HepG2 (cell line): ENCODE results near the gene ACAN. TPM values are rescaled to one million over a fixed set of nuclear protein-coding genes. Genes with fewer than 3 reads are reported as not detected.

Experiments used
- ATAC-seq: fragments of 200-7000 bp; cut with Tn5 transposase; 3 replicates; pipeline ENCODE4 v1.9.1; 2020; ENCODE audit warnings: mild to moderate bottlenecking, moderate library complexity
- BruUV-seq: library from RNA; stranded (reverse); fragments of 400-500 nt; replicated peaks from 2 replicates; lab custom pipeline; 2021; lab: Mats Ljungman, UMichigan
- CTCF ChIA-PET: fragments of 300-600 bp; formaldehyde crosslinking; extraction: SDS; loops from one replicate; lab custom pipeline; 2021; ENCODE audit warnings: low total read pairs, inconsistent platforms, low intra/inter-chr PET ratio; lab: Yijun Ruan, JAX
- POLR2A ChIA-PET: fragments of 350-600 bp; sonication (Branson Sonifier 250); formaldehyde crosslinking; loops from one replicate; lab custom pipeline; 2020; ENCODE audit warnings: antibody characterized with exemption, inconsistent platforms; lab: Yijun Ruan, JAX
- DNase-seq: peaks from one replicate; pipeline ENCODE4 v3.0.0-alpha.2; 2015; ENCODE audit warnings: low spot score
- FAIRE-seq: peaks from 3 replicates; lab custom pipeline; 2011; peaks lifted over from hg19 to GRCh38; lab: Jason Lieb, UNC
- H2AFZ ChIP-seq: one replicate; pipeline ENCODE4 v1.6.1; 2011; ENCODE audit warnings: low read length, inconsistent platforms
- H3K27ac ChIP-seq: fragments of 300-600 bp; 3 replicates; pipeline ENCODE4 v1.8.0; 2011; ENCODE audit warnings: mixed run types, mild to moderate bottlenecking, mixed read lengths, low read length, inconsistent platforms; ENCODE audit not compliant: insufficient read depth; ENCODE audit errors: extremely low read length
- H3K27me3 ChIP-seq, 2 experiments: fragments of 200-600 bp in 1 of 2; 2 replicates in 1 of 2; 3 replicates in 1 of 2; pipeline versions ENCODE4 v1.6.0 to v1.8.0; 2011; ENCODE audit warnings: low read length in 2 of 2, mild to moderate bottlenecking in 2 of 2, moderate library complexity in 2 of 2, inconsistent platforms in 1 of 2; ENCODE audit not compliant: insufficient read depth in 2 of 2, control insufficient read depth in 1 of 2
- H3K36me3 ChIP-seq, 2 experiments: fragments of 200-600 bp in 1 of 2; replicated peaks in 1 of 2; 2 replicates in 1 of 2; 3 replicates in 1 of 2; pipeline versions ENCODE4 v1.5.1 to v1.8.0; 2011; ENCODE audit warnings: low read length in 2 of 2, inconsistent platforms in 1 of 2; ENCODE audit not compliant: insufficient read depth in 2 of 2, control insufficient read depth in 1 of 2
- H3K4me1 ChIP-seq: 2 replicates; pipeline ENCODE4 v1.5.1; 2012; ENCODE audit warnings: low read length, inconsistent platforms; ENCODE audit not compliant: insufficient read depth
- H3K4me2 ChIP-seq: 2 replicates; pipeline ENCODE4 v1.6.0; 2011; ENCODE audit warnings: low read depth, low read length, inconsistent platforms
- H3K4me3 ChIP-seq, 3 experiments: fragments of 200-600 bp in 1 of 3; sonication (generic), shearing (Covaris generic) in 1 of 3; replicated peaks in 1 of 3; 2 replicates each; pipeline ENCODE4 v1.5.1; 2011 to 2016; ENCODE audit warnings: low read length in 3 of 3, inconsistent platforms in 2 of 3, low read depth in 2 of 3, mild to moderate bottlenecking in 2 of 3, control low read depth in 1 of 3, mixed read lengths in 1 of 3; ENCODE audit not compliant: insufficient read depth in 1 of 3
- H3K79me2 ChIP-seq: one replicate; pipeline ENCODE4 v1.6.1; 2011; ENCODE audit warnings: low read length, inconsistent platforms; ENCODE audit not compliant: insufficient read depth
- H3K9ac ChIP-seq: 2 replicates; pipeline ENCODE4 v1.6.0; 2011; ENCODE audit warnings: mild to moderate bottlenecking, low read depth, low read length, inconsistent platforms; ENCODE audit not compliant: insufficient read depth
- H3K9me3 ChIP-seq: 2 replicates; pipeline ENCODE4 v1.5.1; 2012; ENCODE audit warnings: mild to moderate bottlenecking, low read length
- H4K20me1 ChIP-seq: 2 replicates; pipeline ENCODE4 v1.6.0; 2011; ENCODE audit warnings: inconsistent platforms, mild to moderate bottlenecking, low read length, moderate library complexity; ENCODE audit not compliant: insufficient read depth
- AGO2 ChIP-seq: fragments of 200-400 bp; formaldehyde crosslinking; optimal IDR thresholded peaks from 2 replicates; pipeline ENCODE3; 2017; ENCODE audit warnings: mild to moderate bottlenecking, low read depth, low read length, moderate library complexity
- GTF3A ChIP-seq: sonication (generic); formaldehyde crosslinking; conservative IDR thresholded peaks from 2 replicates; pipeline ENCODE4 v1.4.0; 2020; ENCODE audit warnings: mild to moderate bottlenecking, missing genetic modification reagents
- GZF1 ChIP-seq: sonication (generic); formaldehyde crosslinking; IDR thresholded peaks from 2 replicates; pipeline ENCODE4 v1.5.1; 2020; ENCODE audit warnings: mild to moderate bottlenecking, missing genetic modification reagents
- HDAC6 ChIP-seq: fragments of 200-600 bp; sonication (generic); IDR thresholded peaks from 2 replicates; pipeline ENCODE4 v1.7.0; 2017; ENCODE audit warnings: mild to moderate bottlenecking, antibody characterized with exemption, low read length, low read depth
- KDM4B ChIP-seq: sonication (generic); formaldehyde crosslinking; IDR thresholded peaks from 2 replicates; pipeline ENCODE4 v1.4.0; 2020; ENCODE audit warnings: missing genetic modification reagents
- KLF11 ChIP-seq: IDR thresholded peaks from 2 replicates; pipeline ENCODE4 v1.6.1; 2016; ENCODE audit warnings: missing compliant biosample characterization
- MEF2D ChIP-seq: sonication (generic); formaldehyde crosslinking; IDR thresholded peaks from 2 replicates; pipeline ENCODE4 v1.5.1; 2020; ENCODE audit warnings: mild to moderate bottlenecking, missing genetic modification reagents
- NBN ChIP-seq: fragments of 450-650 bp; conservative IDR thresholded peaks from 2 replicates; pipeline ENCODE4 v1.6.1; 2017
- PRDM10 ChIP-seq: sonication (generic); formaldehyde crosslinking; IDR thresholded peaks from 2 replicates; pipeline ENCODE4 v1.4.0; 2020; ENCODE audit warnings: low read depth, missing genetic modification reagents
- SAFB2 ChIP-seq: sonication (generic); formaldehyde crosslinking; IDR thresholded peaks from 2 replicates; pipeline ENCODE4 v1.5.1; 2020; ENCODE audit warnings: missing genetic modification reagents, low read depth, mild to moderate bottlenecking, borderline replicate concordance
- SIN3A ChIP-seq: IDR thresholded peaks from 2 replicates; pipeline ENCODE4 v1.6.1; 2011; ENCODE audit warnings: low read depth, mild to moderate bottlenecking, control low read depth, low read length, borderline replicate concordance
- SNAI1 ChIP-seq: sonication (generic); formaldehyde crosslinking; IDR thresholded peaks from 2 replicates; pipeline ENCODE4 v1.5.0; 2020; ENCODE audit warnings: mild to moderate bottlenecking, missing genetic modification reagents, borderline replicate concordance
- THAP9 ChIP-seq: sonication (generic); formaldehyde crosslinking; IDR thresholded peaks from 2 replicates; pipeline ENCODE4; 2020; ENCODE audit warnings: missing genetic modification reagents, mild to moderate bottlenecking, borderline replicate concordance
- ZNF180 ChIP-seq: sonication (generic); formaldehyde crosslinking; IDR thresholded peaks from 2 replicates; pipeline ENCODE4 v1.4.0; 2020; ENCODE audit warnings: low read depth, missing genetic modification reagents, borderline replicate concordance
- ZNF24 ChIP-seq: fragments of 450-650 bp; IDR thresholded peaks from 2 replicates; pipeline ENCODE4 v1.6.1; 2017; ENCODE audit warnings: antibody characterized with exemption, mild to moderate bottlenecking
- ZNF512 ChIP-seq: sonication (generic); formaldehyde crosslinking; IDR thresholded peaks from 2 replicates; pipeline ENCODE4 v1.4.0; 2020; ENCODE audit warnings: mild to moderate bottlenecking, missing genetic modification reagents
- ZNF589 ChIP-seq: sonication (generic); formaldehyde crosslinking; conservative IDR thresholded peaks from 2 replicates; pipeline ENCODE4 v1.8.0; 2022; ENCODE audit warnings: mild to moderate bottlenecking, moderate library complexity, missing genetic modification reagents
- ZNF749 ChIP-seq: sonication (generic); formaldehyde crosslinking; IDR thresholded peaks from 2 replicates; pipeline ENCODE4 v1.8.0; 2022; ENCODE audit warnings: mild to moderate bottlenecking, missing genetic modification reagents, moderate library complexity, borderline replicate concordance
- ZNF772 ChIP-seq: sonication (generic); formaldehyde crosslinking; IDR thresholded peaks from 2 replicates; pipeline ENCODE4 v1.5.0; 2020; ENCODE audit warnings: mild to moderate bottlenecking, missing genetic modification reagents
- WGBS: methylation state at CpG from one replicate; pipeline ENCODE4 v1.1.6; 2017; ENCODE audit warnings: low lambda C conversion rate; 5-methylcytosine and 5-hydroxymethylcytosine counted together
- in situ Hi-C: cut with HindIII; loops from 2 replicates; pipeline ENCODE4 v1.10.0; 2017; ENCODE audit warnings: low pct_unique_long_range_greater_than_20kb; ENCODE audit not compliant: extremely low pct_ligation_motif_present
- intact Hi-C: fragments of 100-400 bp; cut with micrococcal nuclease; formaldehyde crosslinking; loops from one replicate; pipeline ENCODE4 v1.10.0; 2022; ENCODE audit not compliant: unreplicated experiment
- polyA plus RNA-seq, 8 experiments: library from polyadenylated mRNA; depleted of rRNA in 3 of 8; stranded (reverse) in 7 of 8; unstranded in 1 of 8; fragments of >200 nt; fragmentation: Illumina TruSeq in 4 of 8; extraction: Trizol in 4 of 8; gene quantifications; 2 replicates each; pipeline versions ENCODE4 v1.2.1 to v1.2.3, GENCODE V29; 2011 to 2016; ENCODE audit warnings: low read depth in 4 of 8, missing spikeins in 1 of 8, mixed read lengths in 1 of 8; ENCODE audit not compliant: insufficient read depth in 1 of 8
- total RNA-seq, 5 experiments: library from RNA; depleted of rRNA; stranded (reverse); fragments of >200 nt; fragmentation: Illumina TruSeq; extraction: Trizol; gene quantifications; 2 replicates each; pipeline ENCODE4 v1.2.3, GENCODE V29; 2016; ENCODE audit warnings: low read depth in 1 of 5

ACAN gene
- total and polyA plus RNA-seq, 2 of the 13 experiments (the other 11 are each of a cell fraction or from before 2014, with no cell fraction given), result not detected

GRCh38 chr15:88908123-88908522 lies 104.9 kb downstream of the ACAN start:
- no peaks in the 10 kb centered on the region for H3K36me3 ChIP-seq
- 65% methylated on average over 4 of the region's 12 CpGs for WGBS
- H3K79me2 ChIP-seq, result no peaks in the 10 kb centered on the region
- BruUV-seq, result no TSS peak
- H3K4me1 ChIP-seq, result peaks cover 21% of the 10 kb centered on the region
- TF ChIP-seq PRDM10 (CRISPR knock-in tag), result no peak
- no peak for TF ChIP-seq SIN3A
- TF ChIP-seq NBN, result no peak
- TF ChIP-seq ZNF772 (CRISPR knock-in tag), result no peak
- TF ChIP-seq ZNF180 (CRISPR knock-in tag), result no peak
- TF ChIP-seq GZF1 (CRISPR knock-in tag), result no peak
- no peak for TF ChIP-seq HDAC6
- TF ChIP-seq ZNF24, result no peak
- TF ChIP-seq THAP9 (CRISPR knock-in tag), result no peak
- TF ChIP-seq KLF11, result no peak
- TF ChIP-seq ZNF749, result no peak
- no peak for TF ChIP-seq SNAI1 (CRISPR knock-in tag)
- no peak for TF ChIP-seq ZNF512 (CRISPR knock-in tag)
- no peak for TF ChIP-seq GTF3A (CRISPR knock-in tag)
- no peak for TF ChIP-seq MEF2D
- TF ChIP-seq AGO2, result no peak
- no peak for TF ChIP-seq KDM4B (CRISPR knock-in tag)
- no peak for TF ChIP-seq SAFB2
- TF ChIP-seq ZNF589 (CRISPR knock-in tag), result no peak
- POLR2A ChIA-PET, result no interaction called here
- H2AFZ ChIP-seq, result no peak overlapping the region
- ATAC-seq, result no peak
- in situ Hi-C loops (loop anchor here (10.0 kb wide), 1 partner anchor 267 kb away; no protein-coding TSS in a partner anchor), intact Hi-C loops (no loop called here)
- CTCF ChIA-PET, result no interaction called here
- H3K27me3 ChIP-seq, result no peaks in the 10 kb centered on the region
- no peak overlapping the region for H3K4me3 ChIP-seq
- FAIRE-seq, result no peak
- DNase-seq, result no peak
- 0 out of 2 replicates have a peak, but pooled peaks cover 3% of the 10 kb centered on the region for H4K20me1 ChIP-seq
- no peak overlapping the region for H3K4me2 ChIP-seq
- no peak overlapping the region for H3K27ac ChIP-seq
- no peaks in the 10 kb centered on the region for H3K9me3 ChIP-seq
- H3K9ac ChIP-seq, result no peak overlapping the region
